Vagina (tissue), 2 donors: ENCODE measurements around the gene PHF24.
"Not testable (repeated sequence)": the region's sequence is repeated elsewhere in the genome, so short reads cannot be mapped to it uniquely, and the experiment has no call there.

Experiments used
- POLR2A ChIP-seq, 2 donors: fragments of 450-650 bp; IDR thresholded peaks; one replicate each; pipeline ENCODE4 v1.6.1; 2017; ENCODE audit warnings: antibody characterized with exemption in 2 of 2, mild to moderate bottlenecking in 2 of 2, moderate library complexity in 2 of 2
- TF ChIP-seq, protein P1 (sequence below), 3 experiments: fragments of 450-650 bp in 2 of 3; fragments of 200-600 bp in 1 of 3; sonication (generic) in 1 of 3; IDR thresholded peaks; one replicate each; pipeline ENCODE4 v1.5.1; 2017 to 2019; ENCODE audit warnings: antibody characterized with exemption in 3 of 3, mild to moderate bottlenecking in 2 of 3, moderate library complexity in 2 of 3

- TF ChIP-seq, protein P1, sequence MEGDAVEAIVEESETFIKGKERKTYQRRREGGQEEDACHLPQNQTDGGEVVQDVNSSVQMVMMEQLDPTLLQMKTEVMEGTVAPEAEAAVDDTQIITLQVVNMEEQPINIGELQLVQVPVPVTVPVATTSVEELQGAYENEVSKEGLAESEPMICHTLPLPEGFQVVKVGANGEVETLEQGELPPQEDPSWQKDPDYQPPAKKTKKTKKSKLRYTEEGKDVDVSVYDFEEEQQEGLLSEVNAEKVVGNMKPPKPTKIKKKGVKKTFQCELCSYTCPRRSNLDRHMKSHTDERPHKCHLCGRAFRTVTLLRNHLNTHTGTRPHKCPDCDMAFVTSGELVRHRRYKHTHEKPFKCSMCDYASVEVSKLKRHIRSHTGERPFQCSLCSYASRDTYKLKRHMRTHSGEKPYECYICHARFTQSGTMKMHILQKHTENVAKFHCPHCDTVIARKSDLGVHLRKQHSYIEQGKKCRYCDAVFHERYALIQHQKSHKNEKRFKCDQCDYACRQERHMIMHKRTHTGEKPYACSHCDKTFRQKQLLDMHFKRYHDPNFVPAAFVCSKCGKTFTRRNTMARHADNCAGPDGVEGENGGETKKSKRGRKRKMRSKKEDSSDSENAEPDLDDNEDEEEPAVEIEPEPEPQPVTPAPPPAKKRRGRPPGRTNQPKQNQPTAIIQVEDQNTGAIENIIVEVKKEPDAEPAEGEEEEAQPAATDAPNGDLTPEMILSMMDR (IDR thresholded peaks at IDR 0.05): not testable (repeated sequence)
- TF ChIP-seq POLR2A (IDR thresholded peaks at IDR 0.05): not testable (repeated sequence)
Observed at GRCh38 chr9:35023443-35023842, 65.4 kb downstream of the PHF24 start.
